Esophagus squamous epithelium (tissue), 4 donors: ENCODE results near the gene COL1A1.

Experiments
- CTCF ChIP-seq, 6 experiments: fragments of 450-650 bp in 4 of 6; fragments of 200-600 bp in 2 of 6; sonication (generic) in 2 of 6; IDR thresholded peaks; one replicate each; pipeline ENCODE4 v1.5.1; 2016 to 2019; ENCODE audit warnings: antibody characterized with exemption in 6 of 6, mild to moderate bottlenecking in 4 of 6, moderate library complexity in 4 of 6
- POLR2A ChIP-seq, 4 donors: fragments of 450-650 bp; IDR thresholded peaks; one replicate each; pipeline ENCODE4 v1.6.1; 2017; ENCODE audit warnings: antibody characterized with exemption in 4 of 4, mild to moderate bottlenecking in 4 of 4, moderate library complexity in 3 of 4

- TF ChIP-seq CTCF (IDR thresholded peaks at IDR 0.05): no peak
- no peak for TF ChIP-seq POLR2A (IDR thresholded peaks at IDR 0.05)
Observed at GRCh38 chr17:50248255-50248654, 46.8 kb upstream of the COL1A1 start.
